OCI-LY3 (cell line): ENCODE measurements around the gene CPM.

Experiments used
- H2AFZ ChIP-seq: fragments of 200-600, 300-600 bp; shearing (Covaris generic); 2 replicates; pipeline ENCODE4 v1.6.0; 2014; ENCODE audit warnings: antibody characterized with exemption, low read depth, low read length
- H3K27ac ChIP-seq: fragments of 200-600, 300-600 bp; sonication (generic); 2 replicates; pipeline ENCODE4 v1.5.1; 2014; ENCODE audit warnings: mild to moderate bottlenecking, low read length, moderate library complexity, mixed read lengths
- H3K27me3 ChIP-seq: fragments of 200-600, 300-600 bp; sonication (generic); 2 replicates; pipeline ENCODE4 v1.6.1; 2014; ENCODE audit warnings: low read depth, low read length, mixed read lengths
- H3K36me3 ChIP-seq: fragments of 200-600, 300-600 bp; sonication (generic); replicated peaks from 2 replicates; pipeline ENCODE3; 2014; ENCODE audit warnings: low read depth, low read length, mixed read lengths
- H3K4me1 ChIP-seq: fragments of 300-600, 200-600 bp; sonication (generic); 2 replicates; pipeline ENCODE4 v1.6.1; 2014; ENCODE audit warnings: low read length, mixed read lengths
- H3K4me2 ChIP-seq: fragments of 200-600, 300-600 bp; sonication (generic); 2 replicates; pipeline ENCODE4 v1.6.1; 2014; ENCODE audit warnings: low read length, mixed read lengths
- H3K4me3 ChIP-seq: fragments of 300-600, 200-600 bp; sonication (generic); 2 replicates; pipeline ENCODE4 v1.5.1; 2014; ENCODE audit warnings: antibody characterized with exemption, mild to moderate bottlenecking, low read length, moderate library complexity
- H3K79me2 ChIP-seq: fragments of 300-600, 200-600 bp; shearing (Covaris generic); 2 replicates; pipeline ENCODE4 v1.6.1; 2014; ENCODE audit warnings: mild to moderate bottlenecking, low read length, mixed read lengths
- H3K9ac ChIP-seq: fragments of 300-600, 200-600 bp; shearing (Covaris generic); 2 replicates; pipeline ENCODE4 v1.6.0; 2014; ENCODE audit warnings: mild to moderate bottlenecking, low read length, moderate library complexity
- H3K9me3 ChIP-seq: fragments of 200-600, 300-600 bp; shearing (Covaris generic); 2 replicates; pipeline ENCODE4 v1.6.1; 2014; ENCODE audit warnings: low read length, mixed read lengths; ENCODE audit not compliant: insufficient read depth
- H4K20me1 ChIP-seq: fragments of 200-600, 300-600 bp; sonication (generic); 2 replicates; pipeline ENCODE4 v1.6.1; 2016; ENCODE audit warnings: low read length, mixed read lengths; ENCODE audit not compliant: insufficient read depth
- EZH2phosphoT487 ChIP-seq: fragments of 200-600 bp; shearing (Covaris generic); IDR thresholded peaks from 2 replicates; pipeline ENCODE4 v1.6.1; 2018; ENCODE audit warnings: antibody characterized with exemption, mixed run types, low read depth
- TF ChIP-seq, protein P1 (sequence below): fragments of 200-600, 300-600 bp; sonication (generic); IDR thresholded peaks from 2 replicates; pipeline ENCODE4 v1.5.1; 2014; ENCODE audit warnings: antibody characterized with exemption, low read length, low read depth

Gene CPM

DNA sequence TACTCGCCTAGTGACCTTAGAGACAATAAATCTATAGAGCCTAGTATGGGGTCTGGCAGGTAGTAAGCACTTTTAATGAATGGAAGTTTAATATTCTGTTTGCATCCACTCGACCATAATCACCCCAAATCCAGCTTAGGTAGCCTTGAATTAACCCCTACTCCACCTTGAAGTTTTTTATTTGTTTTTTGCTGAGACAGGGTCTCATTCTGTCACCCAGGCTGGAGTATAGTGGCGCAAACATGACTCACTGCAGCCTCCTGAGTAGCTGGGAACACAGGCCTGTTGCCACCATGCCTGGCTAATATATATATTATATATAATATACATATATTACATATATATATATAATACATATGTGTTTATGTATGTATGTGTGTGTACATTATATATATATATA, 86.2 kb downstream of the CPM start:
- no peaks in the 10 kb centered on the region for H3K4me1 ChIP-seq
- TF ChIP-seq EZH2phosphoT487: no peak
- TF ChIP-seq, protein P1, sequence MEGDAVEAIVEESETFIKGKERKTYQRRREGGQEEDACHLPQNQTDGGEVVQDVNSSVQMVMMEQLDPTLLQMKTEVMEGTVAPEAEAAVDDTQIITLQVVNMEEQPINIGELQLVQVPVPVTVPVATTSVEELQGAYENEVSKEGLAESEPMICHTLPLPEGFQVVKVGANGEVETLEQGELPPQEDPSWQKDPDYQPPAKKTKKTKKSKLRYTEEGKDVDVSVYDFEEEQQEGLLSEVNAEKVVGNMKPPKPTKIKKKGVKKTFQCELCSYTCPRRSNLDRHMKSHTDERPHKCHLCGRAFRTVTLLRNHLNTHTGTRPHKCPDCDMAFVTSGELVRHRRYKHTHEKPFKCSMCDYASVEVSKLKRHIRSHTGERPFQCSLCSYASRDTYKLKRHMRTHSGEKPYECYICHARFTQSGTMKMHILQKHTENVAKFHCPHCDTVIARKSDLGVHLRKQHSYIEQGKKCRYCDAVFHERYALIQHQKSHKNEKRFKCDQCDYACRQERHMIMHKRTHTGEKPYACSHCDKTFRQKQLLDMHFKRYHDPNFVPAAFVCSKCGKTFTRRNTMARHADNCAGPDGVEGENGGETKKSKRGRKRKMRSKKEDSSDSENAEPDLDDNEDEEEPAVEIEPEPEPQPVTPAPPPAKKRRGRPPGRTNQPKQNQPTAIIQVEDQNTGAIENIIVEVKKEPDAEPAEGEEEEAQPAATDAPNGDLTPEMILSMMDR: no peak
- H2AFZ ChIP-seq: no peak overlapping the region
- peaks cover 8% of the 10 kb centered on the region; the same call in 1 of the 2 replicates for H4K20me1 ChIP-seq
- H3K4me2 ChIP-seq: no peak overlapping the region
- H3K36me3 ChIP-seq: peaks cover 27% of the 10 kb centered on the region
- no peak overlapping the region for H3K9ac ChIP-seq
- H3K79me2 ChIP-seq: 0 out of 2 replicates have a peak, but pooled peaks cover 3% of the 10 kb centered on the region
- H3K4me3 ChIP-seq: no peak overlapping the region
- H3K27me3 ChIP-seq: no peaks in the 10 kb centered on the region
- no peaks in the 10 kb centered on the region for H3K9me3 ChIP-seq
- no peak overlapping the region for H3K27ac ChIP-seq

DNA sequence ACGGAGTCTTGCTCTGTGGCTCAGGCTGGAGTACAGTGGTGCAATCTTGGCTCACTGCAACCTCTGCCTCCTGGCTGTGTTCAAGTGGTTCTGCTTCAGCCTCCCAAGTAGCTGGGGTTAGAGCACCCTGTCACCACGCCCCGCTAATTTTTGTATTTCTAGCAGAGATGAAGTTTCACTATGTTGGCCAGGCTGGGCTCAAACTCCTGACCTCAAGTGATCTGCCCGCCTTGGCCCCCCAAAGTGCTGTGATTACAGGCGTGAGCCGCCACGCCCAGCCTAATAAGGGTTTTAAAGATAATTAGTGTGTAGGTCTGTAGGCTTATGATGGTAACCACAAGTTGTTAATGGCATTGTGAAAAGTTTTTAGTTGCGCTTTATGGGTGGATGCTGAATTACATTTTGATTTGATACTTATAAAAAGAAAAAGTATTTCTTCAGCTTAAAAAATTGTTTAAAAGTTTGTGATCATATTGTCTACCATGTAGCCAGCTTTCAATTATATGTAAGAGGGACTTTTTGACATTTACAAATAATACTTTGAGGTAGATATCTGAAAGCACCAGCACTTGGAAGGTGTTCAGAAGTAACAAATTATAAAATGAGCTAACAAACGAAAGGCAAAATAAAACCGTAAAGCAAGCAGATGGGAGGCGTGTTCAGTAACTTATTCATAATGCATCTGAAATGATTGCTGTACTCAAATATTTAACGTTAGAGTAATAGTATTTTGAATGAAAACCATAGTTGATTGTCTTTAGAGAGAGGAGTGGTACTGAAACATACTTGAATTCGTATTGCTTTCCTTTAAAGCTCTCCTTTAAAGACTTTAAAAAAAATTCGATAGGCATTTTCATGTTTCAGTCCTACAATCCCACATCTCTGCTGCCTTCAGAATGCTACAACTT, 87.9 kb downstream of the CPM start:
- Histone ChIP-seq H3K27ac (no peak overlapping the region), H2AFZ (no peak overlapping the region), H3K4me1 (no peaks in the 10 kb centered on the region), H3K4me2 (no peak overlapping the region), H3K27me3 (no peaks in the 10 kb centered on the region), H3K79me2 (peaks cover 8% of the 10 kb centered on the region; the same call in 1 of the 2 replicates), H3K36me3 (peaks cover 36% of the 10 kb centered on the region), H3K9ac (no peak overlapping the region), H3K9me3 (no peaks in the 10 kb centered on the region), H3K4me3 (no peak overlapping the region), H4K20me1 (peaks cover 15% of the 10 kb centered on the region; the same call in 1 of the 2 replicates)
- TF ChIP-seq, protein P1: no peak
- TF ChIP-seq EZH2phosphoT487: no peak

DNA sequence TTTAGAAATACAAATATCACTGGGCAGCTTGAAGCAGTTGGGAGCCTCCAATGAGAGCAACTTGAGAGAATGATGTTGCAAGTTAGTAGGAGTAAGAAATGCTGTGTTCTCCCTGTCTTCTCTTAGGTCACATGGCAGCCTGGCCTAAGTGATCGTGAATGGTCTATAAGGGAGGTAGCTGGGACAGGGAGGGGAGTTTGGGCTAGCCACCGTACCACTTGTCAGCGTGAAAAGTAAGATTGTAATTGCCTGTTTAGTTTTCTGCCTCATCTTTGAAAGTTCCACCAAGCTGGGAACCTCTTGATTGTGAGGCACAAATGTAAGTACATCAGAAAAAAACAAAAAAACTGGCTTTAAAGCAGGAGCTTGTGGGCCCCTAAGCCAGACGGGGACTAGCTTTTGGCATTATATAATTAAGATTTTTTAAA, 88.6 kb downstream of the CPM start:
- Histone ChIP-seq H3K9me3 (no peaks in the 10 kb centered on the region), H2AFZ (no peak overlapping the region), H3K4me2 (no peak overlapping the region), H3K4me1 (no peaks in the 10 kb centered on the region), H3K79me2 (peaks cover 12% of the 10 kb centered on the region; the same call in 1 of the 2 replicates), H3K27me3 (no peaks in the 10 kb centered on the region), H3K36me3 (peaks cover 42% of the 10 kb centered on the region), H3K27ac (no peak overlapping the region), H3K9ac (no peak overlapping the region), H3K4me3 (no peak overlapping the region), H4K20me1 (peaks cover 17% of the 10 kb centered on the region)
- TF ChIP-seq, protein P1: no peak
- no peak for TF ChIP-seq EZH2phosphoT487

DNA sequence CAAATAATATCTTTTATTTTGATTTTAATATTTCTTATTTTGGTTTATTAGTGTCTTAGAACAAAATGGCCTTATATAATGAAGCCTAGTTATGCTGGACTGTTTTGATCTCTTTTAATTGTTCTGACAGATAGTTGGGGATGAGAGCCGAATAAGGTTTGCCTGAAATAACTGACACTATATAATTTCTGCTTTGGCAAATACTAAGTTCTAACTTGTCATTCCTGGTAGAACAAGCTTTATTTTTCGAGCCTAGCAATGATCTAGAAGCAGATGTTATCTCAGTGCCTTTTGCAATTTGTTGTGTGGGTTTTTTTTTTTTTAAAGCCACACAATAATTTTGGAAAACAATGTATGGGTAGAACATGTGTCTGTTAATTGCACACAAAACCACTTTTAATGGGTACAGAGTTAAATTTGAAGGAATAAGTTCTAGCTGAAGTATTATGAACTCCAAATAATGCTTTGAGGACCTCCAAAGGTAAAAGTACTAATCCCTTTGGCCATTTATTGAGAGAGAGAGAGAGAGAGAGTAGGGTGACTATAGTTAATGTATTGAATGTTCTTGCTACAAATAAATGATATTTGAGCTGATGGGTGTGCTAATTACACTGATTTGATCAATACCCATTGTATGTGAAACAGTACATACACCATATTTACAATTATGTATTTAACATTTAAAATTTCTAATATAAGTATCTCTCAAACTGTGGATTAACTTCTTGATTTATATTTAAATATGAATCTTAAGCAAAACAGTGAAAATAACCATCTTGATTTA, 90.0 kb downstream of the CPM start:
- TF ChIP-seq EZH2phosphoT487: no peak
- TF ChIP-seq, protein P1: no peak
- H3K4me3 ChIP-seq: no peak overlapping the region
- no peak overlapping the region for H3K27ac ChIP-seq
- no peaks in the 10 kb centered on the region for H3K4me1 ChIP-seq
- no peaks in the 10 kb centered on the region for H3K27me3 ChIP-seq
- H3K4me2 ChIP-seq: no peak overlapping the region
- H4K20me1 ChIP-seq: peaks cover 29% of the 10 kb centered on the region
- peaks cover 56% of the 10 kb centered on the region for H3K36me3 ChIP-seq
- H3K79me2 ChIP-seq: peaks cover 22% of the 10 kb centered on the region
- no peak overlapping the region for H2AFZ ChIP-seq
- no peaks in the 10 kb centered on the region for H3K9me3 ChIP-seq
- no peak overlapping the region for H3K9ac ChIP-seq
